Stimulated activated CD4-positive, alpha-beta T cell treated with anti-CD3 and anti-CD28 coated beads, Interleukin-1b, Interleukin-23, amount 100 ng/mL, for 4 hours (primary cell): ENCODE data around the gene DNAH7.

Experiments used
- DNase-seq, 2 donors: peaks; one replicate each; pipeline ENCODE4 v3.0.0-alpha.2; 2020; ENCODE audit warnings: low read depth in 2 of 2

The DNAH7 gene

DNA sequence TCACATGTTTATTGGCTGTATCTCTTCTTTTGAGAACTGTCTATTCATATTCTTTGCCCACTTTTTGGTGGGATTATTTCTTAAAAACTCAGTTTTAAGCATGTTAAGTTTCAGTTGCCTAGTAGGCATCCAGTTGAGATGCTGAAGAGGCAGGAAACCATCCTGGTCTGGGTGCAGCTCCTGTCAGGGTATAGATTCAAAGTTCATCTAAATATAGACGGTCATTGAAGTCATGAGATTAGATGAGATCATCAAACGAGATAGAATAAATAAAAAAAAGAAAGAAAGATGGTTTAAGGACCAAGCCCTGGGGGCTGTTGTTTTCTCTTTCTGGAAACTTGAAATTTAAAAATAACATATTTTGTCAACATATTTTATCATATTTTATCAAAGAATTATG is 9.2 kb upstream of the DNAH7 start:
- no peak for DNase-seq

DNA sequence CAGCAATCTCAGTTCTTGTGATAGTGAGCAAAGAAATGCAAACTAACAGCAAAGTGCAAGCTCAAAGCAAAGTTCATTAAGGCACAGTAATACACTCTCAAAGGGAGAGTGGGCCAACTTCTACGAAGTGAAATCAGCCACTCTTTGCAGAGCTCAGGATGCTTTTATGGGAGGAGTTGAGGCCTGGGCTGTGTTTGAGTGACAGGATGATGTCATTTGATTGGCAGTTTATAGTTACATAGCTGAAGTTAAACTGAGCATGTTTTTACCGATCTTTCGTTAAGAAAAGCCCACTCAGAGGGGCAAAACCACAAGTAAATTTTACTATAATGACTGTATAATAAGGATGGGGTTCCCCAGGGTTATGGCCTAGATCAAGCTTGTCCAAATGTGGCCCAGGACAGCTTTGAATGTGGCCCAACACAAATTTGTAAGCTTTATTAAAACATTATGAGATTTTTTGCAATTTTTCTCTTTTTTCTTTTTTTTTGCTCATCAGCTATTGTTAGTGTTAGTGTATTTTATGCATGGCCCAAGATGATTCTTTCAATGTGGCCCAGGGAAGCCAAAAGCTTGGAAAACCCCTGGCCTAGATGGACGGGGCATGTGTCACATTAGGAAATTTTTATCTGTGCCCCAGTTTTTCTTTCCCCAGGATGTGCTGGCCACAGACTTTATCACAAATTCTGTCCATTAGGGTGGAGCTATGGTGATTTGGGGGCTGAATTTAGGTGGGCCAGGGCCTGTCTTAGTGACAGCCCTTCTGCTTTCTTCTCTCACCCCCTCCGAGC is 8.3 kb upstream of the DNAH7 start:
- DNase-seq = no peak

DNA sequence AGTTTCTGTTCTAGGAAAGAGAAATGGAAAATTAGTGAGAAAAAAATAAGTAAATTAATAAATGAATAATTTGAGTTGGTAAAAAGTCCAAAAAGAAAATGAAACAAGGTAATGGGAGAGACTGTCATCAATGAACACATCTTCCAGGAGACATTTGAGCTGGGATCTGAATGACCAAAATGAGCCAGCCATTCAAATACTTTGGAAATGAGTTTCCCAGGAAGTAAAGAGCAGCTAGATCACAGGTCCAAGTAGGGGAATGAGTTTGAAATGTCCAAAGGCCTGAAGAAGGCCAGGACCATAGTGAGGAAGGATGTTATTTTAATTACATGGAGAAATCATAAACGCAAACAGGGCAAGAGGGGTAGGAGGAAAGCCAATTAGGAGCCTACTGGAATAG is 6.6 kb upstream of the DNAH7 start:
- DNase-seq = no peak

DNA sequence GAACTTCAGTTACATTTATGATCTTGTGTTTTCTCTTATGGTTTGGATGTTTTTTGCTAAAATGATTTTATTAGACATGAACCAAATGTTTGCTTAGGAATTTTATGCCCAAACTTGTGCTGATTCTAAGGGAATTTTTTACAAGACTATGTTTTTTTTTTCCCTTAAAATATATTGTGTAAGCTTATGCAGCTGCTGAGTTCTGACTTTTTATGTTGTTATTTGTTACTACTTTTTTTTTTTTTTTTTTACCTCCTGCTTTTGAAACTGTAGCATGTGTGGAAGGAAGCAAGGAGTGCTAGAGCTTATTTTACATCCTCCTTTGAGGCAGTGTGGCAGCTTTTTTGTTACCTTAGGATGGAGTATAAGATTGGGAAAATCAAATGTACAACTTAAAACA is 6.0 kb upstream of the DNAH7 start:
- no peak for DNase-seq

DNA sequence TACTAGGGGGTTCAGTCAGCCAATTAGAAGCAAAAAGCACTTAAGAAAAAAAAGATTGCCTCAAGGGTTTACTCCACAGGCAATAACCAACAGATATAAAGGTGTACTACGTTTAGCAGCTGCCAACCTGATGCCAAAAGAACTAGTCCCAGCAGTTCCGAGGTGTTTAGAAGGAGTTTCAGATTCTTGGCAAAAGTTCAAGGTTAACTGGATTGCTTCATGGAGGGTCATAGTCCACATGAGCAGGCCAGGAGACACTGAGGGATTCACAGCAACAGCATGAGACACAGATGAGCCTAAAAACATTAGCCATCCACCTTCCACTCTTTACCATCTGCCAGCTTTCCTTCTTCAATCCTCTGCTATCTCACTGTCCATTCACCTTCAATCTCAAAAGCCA is 4.9 kb upstream of the DNAH7 start:
- DNase-seq = no peak

DNA sequence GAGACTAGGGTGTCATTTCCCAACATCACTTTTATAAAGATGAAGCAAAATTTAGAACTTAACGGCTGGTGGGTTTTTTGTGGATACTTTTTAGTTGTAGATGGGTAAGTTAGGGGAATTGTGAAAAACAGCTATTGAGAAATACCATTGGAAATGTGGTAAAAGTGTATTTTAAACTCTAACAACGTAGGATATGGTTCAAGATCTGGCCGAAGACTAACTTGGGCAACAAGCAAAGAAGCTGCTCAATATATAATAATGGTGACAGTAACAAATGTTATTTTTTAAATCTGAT is 1.6 kb downstream of the DNAH7 start:
- no peak for DNase-seq

DNA sequence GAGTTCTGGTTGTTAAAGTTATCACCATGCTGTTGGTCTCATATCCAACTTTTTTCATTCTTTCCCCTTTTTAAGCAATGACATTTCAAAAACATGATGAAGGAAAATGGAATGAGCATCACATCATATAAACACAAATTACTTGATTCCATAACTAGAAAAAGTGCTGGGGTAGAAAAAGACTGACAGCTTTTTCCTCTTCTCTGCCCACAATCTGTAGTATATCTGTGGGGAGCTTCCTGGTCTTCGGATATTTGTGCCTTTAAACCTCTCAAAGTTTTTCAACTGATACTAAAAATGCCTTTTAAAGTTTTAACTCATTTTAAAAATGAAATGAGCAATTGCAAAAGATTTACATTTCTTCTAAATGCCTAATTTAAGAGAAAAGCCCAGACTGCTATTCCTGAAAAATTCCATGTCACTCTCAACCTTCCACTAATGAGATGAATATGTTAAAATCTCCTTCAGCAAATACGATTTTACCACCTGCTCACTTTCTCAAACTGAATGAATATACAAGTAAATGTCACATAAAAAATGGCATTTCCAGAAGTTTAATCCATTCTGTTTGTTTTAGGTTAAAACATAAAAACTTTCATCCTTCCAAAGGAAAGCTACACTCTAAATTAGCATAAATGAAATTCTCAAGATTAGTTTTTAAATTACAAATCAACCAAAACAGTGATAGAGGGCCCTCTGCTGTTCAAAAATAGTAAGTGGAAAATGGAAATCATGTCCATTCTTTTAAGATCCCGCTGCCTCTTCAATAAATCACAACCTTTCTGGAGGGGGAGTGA is 2.1 kb downstream of the DNAH7 start:
- no peak for DNase-seq

DNA sequence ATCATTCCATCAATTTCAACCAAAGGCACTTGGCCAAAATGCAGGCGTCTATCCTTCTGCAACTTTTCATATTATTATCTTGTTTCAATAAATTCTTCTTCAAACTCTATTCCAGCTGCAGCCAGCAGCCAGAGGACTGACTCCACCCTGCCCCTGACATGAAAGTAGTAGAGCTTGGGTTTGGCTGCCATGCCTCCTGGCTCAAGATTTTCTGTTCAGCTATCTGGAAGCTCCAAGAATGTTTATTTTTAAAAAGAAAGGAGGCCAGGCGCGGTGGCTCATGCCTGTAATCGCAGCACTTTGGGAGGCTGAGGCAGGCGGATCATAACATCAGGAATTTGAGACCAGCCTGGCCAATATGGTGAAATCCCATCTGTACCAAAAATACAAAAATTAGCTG is 4.9 kb downstream of the DNAH7 start:
- no peak for DNase-seq

DNA sequence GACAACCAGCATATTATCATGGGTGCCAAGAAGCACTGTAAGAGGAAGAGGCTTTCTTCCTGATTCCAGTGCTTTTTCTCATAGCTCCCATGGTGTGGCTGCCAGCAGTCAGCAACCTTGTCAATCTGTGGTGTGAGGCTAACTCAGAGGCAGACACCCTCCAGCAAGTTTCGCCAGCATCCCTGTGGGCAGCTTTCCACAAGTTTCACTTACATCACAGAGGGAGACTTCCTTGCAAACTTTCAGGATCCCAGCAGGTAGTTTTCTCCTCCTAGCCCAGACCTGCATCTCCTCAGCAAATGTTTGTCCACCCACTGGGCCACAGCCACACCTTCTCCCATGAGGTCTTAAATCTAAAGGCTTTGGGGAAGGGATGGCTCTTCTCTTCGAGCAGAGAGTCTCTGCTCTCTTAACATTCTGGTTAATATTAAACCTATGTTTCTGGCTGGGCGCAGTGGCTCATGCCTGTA is 9.1 kb downstream of the DNAH7 start:
- no peak for DNase-seq

DNA sequence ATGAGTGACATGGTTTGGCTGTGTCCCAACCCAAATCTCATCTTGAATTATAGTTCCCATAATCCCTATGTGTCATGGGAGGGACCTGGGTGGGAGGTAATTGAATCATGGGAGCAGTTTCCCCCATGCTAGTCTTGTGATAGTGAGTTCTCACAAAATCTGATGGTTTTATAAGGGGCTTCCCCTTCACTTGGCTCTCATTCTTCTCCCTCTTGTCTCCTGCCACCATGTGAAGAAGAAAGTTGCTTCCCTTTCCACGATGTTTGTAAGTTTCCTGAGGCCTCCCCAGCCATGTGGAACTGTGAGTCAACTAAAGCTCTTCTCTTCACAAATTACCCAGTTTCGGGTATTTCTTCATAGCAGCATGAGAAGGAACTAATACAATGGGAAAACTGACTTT is 14.0 kb downstream of the DNAH7 start:
- no peak for DNase-seq

DNA sequence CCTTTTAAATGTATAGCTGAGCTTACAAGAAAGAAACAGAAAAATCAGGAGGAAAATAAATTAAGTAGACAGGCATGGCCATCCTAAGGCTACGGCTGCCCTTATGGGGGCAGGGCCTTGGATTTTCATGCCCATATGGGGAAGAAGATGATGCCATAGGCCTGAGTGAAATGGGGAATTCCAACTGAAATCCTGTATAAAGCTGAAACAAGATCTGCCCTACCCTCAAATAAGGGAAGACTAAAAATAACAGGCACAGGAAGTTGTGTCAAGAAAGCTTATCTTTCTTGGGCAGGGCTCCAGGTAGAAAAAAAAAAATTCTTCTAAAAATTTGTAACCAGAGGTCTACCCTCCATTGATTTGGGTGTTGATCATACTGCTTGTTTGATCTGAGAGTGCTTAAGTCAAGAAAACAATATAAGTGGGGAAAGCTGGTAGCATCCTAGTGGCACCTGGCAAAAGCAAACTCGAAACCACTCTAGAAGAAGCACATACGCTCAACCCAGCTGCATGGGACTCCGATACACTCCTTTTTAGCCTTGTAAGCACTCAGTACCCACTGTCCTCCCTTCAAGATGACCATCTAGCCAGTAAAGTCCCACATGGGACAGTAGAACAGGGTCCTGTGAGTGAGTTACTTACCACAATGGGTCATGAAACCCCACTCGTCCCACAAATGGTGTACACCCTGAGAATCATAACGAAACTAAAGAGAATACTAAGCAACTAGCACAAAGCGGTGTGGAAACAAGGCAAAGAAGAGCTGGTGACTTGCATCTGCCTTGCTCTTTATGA is 22.3 kb downstream of the DNAH7 start:
- no peak for DNase-seq

DNA sequence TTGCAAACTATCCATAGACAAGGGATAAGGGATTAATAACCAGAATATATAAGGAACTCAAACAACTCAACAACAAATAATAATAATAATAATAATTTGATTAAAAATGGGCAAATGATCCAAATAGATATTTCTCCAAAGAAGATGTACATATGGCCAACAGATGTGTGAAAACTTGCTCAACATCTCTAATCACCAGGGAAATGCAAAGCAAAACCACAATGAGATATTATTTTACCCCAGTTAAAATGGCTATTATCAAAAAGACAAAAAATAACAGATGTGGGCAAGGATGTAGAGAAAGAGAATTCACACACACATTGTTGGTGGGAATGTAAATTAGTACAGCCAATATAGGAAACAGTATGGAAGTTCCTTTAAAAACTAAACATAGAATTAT is 26.9 kb downstream of the DNAH7 start:
- no peak for DNase-seq

DNA sequence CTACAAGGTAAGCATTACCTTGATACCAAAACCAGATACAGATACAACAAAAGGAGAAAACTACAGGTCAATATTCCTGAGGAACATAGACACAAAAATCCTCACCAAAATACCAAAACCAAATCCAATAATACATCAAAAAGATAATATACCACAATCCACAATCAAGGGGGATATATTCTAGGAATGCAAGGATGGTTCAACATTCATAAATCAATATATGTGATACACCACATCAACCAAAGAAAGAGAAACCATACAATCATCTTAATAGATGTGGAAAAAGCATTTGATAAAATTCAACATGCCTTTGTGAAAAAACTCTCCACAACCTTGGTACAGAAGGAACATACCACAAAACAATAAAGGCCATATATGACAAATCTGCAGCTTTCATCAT is 28.4 kb downstream of the DNAH7 start:
- no peak for DNase-seq

DNA sequence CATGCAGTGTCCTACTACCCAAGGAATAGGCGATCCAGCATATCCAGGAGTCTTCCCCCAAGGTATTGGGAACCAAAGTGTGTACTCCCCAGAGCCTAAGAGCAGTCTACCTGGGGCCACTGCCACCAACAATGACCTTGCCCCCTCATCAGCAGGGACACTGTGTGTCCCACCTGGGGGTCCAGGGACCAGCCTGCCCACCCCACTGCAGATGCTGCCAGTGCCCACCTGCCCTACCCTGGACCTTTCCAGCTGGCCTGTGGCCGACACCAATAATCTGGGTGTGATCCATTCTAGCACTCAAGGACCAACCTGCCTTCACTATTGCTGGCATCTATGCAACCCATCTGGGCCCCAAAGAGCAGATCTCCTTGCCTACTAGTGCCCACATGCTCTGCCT is 32.2 kb downstream of the DNAH7 start:
- DNase-seq = no peak

DNA sequence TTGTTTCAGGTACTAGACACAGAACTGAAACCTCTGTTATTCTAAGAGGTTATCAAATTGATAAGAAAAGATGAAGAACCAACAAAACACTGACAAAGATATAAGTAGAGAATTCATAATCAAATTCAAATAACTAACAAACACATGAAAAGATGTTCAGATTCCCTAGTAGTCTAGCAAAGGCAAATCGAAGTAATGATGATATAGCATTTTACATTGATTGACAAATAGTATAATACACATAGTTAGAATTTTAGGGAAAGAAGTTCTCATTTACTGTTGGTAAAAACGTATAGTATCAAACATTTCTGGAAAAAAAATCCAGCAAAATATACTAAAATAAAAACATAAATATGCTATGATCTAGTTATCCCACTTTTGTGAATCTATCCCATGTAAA is 50.6 kb downstream of the DNAH7 start:
- DNase-seq = no peak

DNA sequence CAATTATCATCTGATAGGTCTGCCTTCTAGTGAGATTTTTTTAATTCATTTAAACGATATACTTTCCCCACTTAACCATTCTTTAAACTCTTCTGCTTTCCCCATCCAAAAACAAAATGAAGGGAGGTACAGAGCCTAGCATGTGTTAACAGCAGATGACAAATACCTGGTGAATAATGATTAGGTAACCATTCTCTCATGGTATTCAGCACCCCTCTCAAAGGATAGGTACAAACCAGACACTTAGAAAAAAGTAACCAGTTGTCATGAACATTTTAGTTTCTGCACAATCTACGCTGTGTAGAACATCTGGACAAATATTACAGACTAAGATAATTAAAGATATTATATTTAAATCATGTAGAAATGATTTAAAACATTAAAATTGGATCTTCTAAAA is 56.3 kb downstream of the DNAH7 start:
- no peak for DNase-seq

DNA sequence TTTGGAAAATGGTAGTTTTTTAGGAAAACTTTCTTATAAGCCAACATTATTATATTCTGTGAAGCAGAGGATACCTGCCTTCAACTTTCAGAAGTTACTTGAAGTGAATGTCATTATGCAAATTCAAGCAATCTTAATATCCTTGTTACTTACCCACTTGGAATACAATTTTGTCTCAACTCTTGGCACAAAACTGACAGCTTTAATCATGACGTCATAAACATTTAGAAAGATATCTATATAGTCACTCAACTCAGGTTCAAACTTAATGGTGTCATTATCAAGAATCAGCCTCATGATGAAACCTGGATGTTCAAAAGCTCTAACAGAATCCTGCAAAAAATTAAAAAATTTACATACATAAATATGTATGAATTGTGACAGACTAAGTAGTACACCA is 68.1 kb downstream of the DNAH7 start:
- DNase-seq = no peak

DNA sequence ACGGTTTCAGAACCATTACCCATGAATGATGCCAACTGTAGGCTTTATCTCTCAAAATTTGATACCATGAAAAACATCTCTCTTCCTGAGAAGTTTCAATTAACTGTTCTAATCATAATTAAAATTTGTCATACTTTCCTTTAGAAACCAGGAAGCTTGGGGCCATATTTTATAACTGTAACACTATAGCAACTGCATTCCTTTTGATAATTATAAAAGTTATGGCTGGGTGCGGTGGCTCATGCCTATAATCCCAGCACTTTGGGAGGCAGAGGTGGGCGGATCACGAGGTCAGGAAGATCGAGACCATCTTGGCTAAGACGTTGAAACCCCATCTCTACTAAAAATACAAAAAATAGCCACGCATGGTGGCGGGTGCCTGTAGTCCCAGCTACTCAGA is 70.6 kb downstream of the DNAH7 start:
- no peak for DNase-seq

DNA sequence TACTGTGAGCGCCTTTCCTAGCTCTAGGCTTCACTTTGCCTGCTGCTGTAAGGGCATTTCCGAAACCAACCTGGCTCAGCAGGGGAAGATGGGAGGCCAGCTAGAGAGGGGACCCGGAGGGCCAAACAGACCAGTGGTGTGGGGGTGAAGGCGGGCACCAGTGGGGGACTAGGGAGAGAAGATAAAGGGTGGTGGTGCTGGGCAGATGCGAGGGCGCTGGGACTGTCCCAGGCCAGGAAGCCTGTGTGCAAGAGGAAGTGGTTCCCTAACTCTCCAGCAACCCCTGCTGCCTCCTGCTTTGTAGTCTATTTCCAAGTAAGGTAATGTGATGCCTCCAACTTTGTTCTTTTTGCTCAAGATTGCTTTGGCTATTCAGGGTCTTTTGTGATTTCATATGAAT is 73.1 kb downstream of the DNAH7 start:
- no peak for DNase-seq

DNA sequence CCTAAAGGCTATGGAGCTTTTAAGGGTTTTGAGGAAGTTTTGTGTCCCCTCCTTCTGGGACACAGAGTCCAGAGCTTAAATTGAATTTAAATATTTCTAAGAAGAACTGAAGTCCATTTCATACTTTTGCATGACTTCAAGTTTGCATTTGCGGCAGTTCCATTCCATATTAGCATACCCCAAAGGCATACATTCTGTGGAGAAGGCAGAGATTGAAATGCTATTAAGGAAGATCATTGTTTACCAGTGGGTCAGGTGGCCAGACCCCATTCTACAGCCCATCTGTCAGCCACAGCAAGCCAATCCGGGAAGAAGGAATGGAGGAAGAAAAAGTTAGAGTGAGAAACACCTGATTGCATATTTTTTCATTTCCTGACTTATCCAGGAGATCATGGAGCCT is 75.0 kb downstream of the DNAH7 start:
- no peak for DNase-seq

DNA sequence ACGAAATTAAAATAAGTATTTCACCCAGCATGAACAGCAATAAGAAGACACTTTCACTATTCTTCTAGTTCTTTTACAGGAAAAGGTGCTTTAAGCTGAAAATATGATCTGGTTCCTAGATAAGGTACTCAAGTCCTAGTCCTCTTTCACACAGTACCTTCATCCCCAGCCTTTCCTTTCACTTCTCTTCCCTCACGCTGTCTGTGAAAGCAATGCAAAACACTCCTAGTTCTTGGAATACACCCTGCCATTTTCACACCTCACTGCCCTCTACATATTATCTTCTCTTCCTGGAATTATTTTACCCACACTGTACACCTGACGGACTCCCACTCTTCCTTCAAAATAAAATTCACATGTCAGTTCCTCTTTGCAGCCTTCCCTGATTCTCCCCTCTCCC is 82.9 kb downstream of the DNAH7 start:
- DNase-seq = no peak

DNA sequence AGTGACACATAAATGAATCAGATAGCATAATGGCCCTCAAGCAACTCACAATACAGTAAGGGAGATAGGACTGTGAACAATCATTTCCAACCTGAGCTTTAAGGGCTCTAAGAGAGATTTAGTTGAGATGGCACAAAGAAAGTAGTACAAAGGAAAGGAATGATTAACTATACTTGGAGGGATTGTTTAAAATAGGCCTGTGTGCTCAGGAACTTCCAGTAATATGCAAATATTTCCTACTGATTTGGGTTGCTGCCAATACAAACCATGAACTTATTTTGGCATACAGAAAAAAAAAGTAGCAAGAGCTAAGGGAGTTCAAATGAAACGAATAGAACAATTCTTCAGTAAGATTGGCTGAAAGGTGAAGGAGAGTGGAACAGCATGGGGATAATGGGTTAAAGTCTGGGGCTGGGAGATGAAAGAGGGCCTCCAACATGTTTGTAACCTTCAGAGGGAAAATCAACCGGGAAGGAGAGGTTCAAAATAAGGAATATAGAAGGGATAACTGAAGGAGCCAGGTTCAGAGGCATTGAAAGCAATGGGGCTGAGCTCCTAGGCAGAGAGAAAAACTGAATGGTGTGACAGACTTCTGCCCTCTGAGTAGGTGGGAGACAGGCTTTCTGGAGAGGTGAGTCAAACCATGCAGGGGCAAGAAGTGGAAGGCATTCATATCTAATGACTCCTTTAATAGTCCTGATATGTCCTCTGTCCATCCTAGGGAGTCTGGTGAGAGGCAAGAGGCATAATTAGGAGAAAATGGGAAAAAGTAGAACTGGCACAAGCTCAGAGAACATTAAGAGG is 83.5 kb downstream of the DNAH7 start:
- no peak for DNase-seq
